Activated CD4-positive, alpha-beta T cell treated with anti-CD3 and anti-CD28 coated beads, Interleukin-10, Interleukin-2, amounts not matched to agents 100 ng/mL and 50 ng/mL, durations not matched to agents 16 hours and 8 hours (primary cell): ENCODE data around the gene NLGN1.
"Not testable (repeated sequence)": the region's sequence is repeated elsewhere in the genome, so short reads cannot be mapped to it uniquely, and the experiment has no call there.

Experiments used
- DNase-seq: peaks from one replicate; pipeline ENCODE4 v3.0.0-alpha.2; 2020

The NLGN1 gene

GRCh38 chr3:173439004-173439403 lies 41.5 kb downstream of the NLGN1 start:
- DNase-seq, result no peak

DNA sequence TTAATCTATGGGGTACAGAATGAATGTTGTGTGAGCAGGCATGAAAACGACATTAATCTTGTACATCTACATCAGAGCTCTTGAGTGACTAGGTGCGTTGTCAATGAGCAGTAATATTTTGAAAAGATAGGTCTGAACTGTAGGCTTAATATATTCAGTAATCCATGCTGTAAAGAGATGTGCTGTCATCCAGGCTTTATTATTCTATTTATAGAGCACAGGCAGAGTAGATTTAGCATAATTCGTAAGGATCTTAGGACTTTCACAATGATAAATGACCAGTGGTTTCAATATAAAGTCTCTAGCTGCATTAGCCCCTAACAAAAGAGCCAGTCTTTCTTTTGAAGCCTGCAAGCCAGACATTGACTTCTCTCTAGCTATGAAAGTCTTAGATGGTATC lies 43.0 kb downstream of the NLGN1 start:
- DNase-seq, result no peak

- not testable (repeated sequence) for DNase-seq
These were observed 54.0 kb downstream of the NLGN1 start for GRCh38 chr3:173451561-173451960.

DNA sequence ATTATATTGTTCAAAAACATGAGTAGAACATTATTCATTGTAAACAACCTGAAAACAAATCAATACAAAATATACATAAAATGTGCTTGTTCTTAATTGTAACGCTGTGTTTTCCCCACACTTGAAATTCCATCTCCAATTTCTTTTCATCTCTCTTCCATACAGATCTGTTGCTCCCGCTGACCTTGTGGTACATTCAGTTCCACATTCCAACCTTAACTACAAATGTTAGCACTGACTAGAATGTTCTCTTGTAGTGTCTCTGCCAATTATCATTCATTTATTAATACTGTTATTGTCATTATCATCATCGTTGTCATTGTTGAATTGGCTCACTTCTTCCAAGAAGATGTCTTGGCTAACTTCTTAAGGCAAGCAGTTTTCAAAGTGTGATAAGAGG lies 65.7 kb downstream of the NLGN1 start:
- no peak for DNase-seq

- no peak for DNase-seq
These were observed 67.6 kb downstream of the NLGN1 start for GRCh38 chr3:173465112-173465511.

GRCh38 chr3:173465898-173466678 lies 68.5 kb downstream of the NLGN1 start:
- no peak for DNase-seq

DNA sequence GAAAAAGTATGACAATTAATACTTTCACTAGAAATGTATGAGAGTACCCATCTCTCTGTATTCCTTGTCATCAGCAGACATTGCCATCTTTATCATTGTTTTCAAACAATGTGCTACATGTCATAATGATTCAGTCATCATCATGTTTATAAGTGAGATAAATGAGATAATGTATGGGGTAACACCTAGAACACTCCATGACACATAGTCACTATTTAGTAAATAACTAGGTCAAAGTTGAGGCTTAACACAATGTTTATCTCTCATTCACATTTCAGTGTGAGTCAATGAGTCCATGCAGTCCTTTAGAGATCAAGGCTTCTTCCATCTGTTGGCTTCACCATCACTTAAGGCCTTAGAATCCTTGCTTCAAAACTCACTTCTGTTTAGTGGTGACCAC lies 70.0 kb downstream of the NLGN1 start:
- DNase-seq, result no peak

DNA sequence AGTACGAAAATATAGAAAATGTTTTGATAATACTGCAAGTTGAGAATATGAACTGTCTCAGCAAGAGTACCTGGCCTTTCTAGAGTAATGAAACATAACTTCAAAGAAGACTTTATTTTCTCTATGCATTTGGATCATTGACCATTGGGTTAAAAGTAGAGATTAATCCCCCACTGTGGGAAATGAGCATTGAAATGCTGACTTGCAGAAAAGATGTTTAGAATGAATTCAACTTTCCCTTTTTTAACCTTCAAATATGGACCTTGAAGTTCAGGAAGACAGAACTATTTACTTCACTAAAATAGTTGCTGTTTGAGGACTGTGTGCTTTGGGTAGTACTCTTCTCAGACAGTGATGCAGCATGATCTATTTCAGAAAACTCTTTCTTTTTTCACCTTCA lies 75.7 kb downstream of the NLGN1 start:
- no peak for DNase-seq

GRCh38 chr3:173479301-173479700 lies 81.8 kb downstream of the NLGN1 start:
- no peak for DNase-seq

- DNase-seq, result no peak
These were observed 104.5 kb downstream of the NLGN1 start for GRCh38 chr3:173501931-173502489.

DNA sequence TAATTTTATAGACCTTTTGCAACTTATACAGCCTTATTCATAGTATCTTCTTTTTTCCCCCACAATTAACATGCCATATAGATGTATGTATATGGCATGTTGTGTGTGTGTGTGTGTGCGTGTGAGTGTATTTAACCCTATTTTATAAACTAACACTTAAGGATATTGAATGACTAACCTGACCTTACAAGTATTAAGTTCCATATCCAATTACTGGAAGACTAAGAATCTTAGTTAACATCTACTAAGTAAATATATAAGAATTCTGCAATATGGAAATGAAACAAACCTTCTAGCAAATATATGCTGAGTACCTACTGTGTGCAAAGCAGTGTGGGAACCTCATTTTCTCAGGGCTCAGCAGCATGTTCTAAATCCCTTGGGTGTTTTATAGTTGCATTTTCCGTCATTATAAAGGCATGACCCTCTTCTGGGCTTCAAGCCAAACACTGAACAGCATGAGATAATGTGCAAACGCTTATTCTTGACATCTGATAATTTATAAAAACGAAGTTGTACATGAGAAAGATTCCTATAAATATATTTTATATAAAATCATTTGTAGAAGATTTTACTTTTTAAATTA lies 105.5 kb downstream of the NLGN1 start:
- DNase-seq, result no peak

DNA sequence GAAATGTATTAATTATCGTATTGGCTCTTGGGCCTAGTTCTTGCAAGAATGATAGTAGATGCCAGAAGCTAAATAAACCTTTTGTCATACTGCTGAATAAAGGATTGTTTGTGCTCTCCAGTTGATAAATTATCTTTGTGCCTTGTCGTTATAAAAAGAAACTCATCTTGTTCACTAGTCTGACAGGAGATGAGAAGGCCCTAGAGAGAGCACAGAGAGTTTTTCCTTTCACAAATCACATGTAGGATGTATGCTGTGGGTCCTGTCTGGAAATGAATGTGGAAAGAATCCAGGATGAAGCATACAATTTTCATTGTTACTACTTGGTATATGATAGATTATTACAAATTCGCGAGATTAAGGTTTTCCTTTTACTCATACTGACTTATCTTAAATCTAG lies 113.0 kb downstream of the NLGN1 start:
- no peak for DNase-seq

DNA sequence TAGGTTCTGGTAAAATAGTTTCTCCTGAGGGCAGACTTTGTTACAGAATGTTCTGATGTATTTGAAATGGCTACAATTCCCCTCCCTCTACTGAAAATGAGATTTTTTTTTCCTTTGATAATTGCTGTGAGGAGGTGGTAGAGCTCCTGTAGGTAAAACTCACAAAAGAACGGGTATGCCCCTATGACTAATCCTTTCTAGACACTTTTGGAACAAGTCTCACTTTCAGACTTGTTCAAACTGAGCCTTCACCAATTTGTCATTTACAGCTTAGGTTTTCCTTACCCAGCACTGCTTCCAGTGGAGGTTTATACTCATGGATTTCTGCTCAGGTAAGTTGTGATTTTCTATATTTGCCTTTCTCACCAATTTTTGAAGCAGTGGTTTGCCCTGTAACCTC lies 115.6 kb downstream of the NLGN1 start:
- DNase-seq, result no peak

- DNase-seq, result peak; percentile 19
These were observed 131.6 kb downstream of the NLGN1 start for GRCh38 chr3:173529062-173529711.

- DNase-seq, result no peak
These were observed 134.1 kb downstream of the NLGN1 start for GRCh38 chr3:173531602-173532001.

GRCh38 chr3:173538410-173538809 lies 140.9 kb downstream of the NLGN1 start:
- no peak for DNase-seq

- not testable (repeated sequence) for DNase-seq
These were observed 148.0 kb downstream of the NLGN1 start for GRCh38 chr3:173545590-173545989.

GRCh38 chr3:173547070-173547469 lies 149.5 kb downstream of the NLGN1 start:
- DNase-seq, result no peak

DNA sequence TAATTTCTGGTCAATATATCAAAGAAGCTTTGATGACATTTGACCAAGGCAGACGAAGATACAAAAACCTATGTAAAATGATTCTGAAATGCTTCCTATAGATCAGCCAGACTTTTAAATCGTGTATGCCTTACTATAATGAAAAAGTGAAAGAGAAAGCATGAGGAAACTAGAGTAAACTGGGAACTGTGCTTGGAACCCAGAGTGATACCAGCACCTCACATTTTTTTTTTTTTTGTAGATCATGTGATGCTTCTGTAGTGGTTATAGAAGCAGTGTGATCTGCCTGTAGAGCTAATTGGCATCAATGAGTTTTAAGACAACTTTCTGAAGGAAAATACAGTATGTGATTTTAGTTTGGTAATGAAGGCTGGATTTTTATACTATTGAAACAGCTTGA lies 150.7 kb downstream of the NLGN1 start:
- DNase-seq, result no peak

- DNase-seq, result no peak
These were observed 155.0 kb downstream of the NLGN1 start for GRCh38 chr3:173552526-173552925.

DNA sequence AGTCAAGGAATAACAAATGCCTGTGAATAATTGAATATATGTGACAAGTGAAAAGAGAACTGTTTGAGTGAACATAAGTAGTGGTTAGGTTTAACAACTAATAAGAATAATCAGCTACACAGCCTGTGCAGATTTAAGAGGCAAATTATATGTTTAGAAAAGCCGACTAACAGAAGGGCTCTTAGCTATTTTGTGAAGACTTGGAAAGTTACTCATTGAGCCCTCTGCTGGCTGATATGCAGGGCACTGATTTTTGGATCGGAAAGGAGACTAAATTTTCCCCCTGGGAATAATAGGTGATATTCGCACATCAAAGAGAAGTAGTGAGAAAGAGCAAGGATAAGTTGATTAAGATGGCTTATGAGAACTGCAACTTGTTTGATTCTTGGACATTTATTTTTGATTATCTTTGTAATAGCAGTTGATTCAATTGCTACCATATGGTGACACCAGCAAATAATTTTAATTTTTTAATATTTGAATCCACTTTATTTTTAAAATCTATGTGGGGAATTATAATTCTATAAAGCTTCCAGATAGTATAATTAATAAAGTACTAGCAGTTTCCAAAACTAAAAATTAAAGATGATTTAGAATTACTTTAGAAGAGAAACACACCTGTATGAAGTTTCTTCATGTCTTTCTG lies 156.2 kb downstream of the NLGN1 start:
- DNase-seq, result no peak

DNA sequence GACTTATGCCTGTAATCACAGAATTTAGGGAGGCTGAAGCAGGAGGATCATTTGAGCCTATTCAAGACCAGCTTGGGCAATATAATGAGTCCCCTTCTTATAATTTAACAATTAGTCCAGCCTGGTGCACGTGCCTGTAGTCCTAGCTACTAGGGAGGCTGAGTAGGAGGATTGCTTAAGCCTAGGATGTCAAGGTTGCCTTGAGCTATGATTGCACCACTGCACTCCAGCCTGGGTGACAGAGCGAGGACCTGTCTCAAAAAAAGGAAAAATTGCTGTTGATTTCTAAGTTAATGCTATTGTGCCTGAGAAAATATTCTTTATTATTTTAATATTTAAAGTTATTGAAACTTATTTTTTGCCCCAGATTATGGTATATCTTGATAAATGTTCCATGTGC lies 159.0 kb downstream of the NLGN1 start:
- no peak for DNase-seq

DNA sequence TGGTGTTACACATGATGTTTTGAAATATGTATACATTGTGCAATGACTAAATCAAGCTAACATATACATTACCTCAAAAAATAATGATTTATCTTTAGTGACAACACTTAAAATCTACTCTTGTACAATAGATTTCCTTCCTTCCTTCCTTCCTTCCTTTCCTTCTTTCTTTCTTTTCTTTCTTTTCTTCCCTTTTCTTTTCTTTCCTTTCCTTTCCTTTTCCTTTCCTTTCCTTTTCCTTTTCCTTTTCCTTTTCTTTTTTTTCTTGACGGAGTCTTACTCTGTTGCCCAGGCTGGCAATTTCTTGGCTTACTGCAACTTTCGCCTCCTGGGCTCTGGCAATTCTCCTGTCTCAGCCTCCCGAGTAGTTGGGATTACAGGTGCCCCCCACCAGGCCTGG lies 170.5 kb downstream of the NLGN1 start:
- DNase-seq, result no peak
